CD4-positive, alpha-beta T cell (primary cell): Measurements from ENCODE around the gene ACE. TPM values are rescaled to one million over a fixed set of nuclear protein-coding genes. Genes with fewer than 3 reads are reported as not detected.

Source experiments
- ATAC-seq: fragments of 200-7000 bp; cut with Tn5 transposase; one replicate; pipeline ENCODE4 v1.10.0; 2022; ENCODE audit warnings: mild to moderate bottlenecking; ENCODE audit not compliant: poor library complexity
- CTCF ChIA-PET: fragments of 350-600 bp; sonication (Branson Sonifier 250); formaldehyde crosslinking; loops from one replicate; lab custom pipeline; 2021; ENCODE audit warnings: antibody characterized with exemption, inconsistent platforms; lab: Charles Lee
- POLR2A ChIA-PET: fragments of 350-600 bp; sonication (Branson Sonifier 250); formaldehyde crosslinking; loops from one replicate; lab custom pipeline; 2021; ENCODE audit warnings: antibody characterized with exemption, inconsistent platforms; lab: Charles Lee
- DNase-seq, 14 experiments: peaks; one replicate each; pipeline ENCODE4 v3.0.0-alpha.2; 2013 to 2020; ENCODE audit warnings: mixed read lengths in 2 of 14
- H3K27ac ChIP-seq, 2 donors: one replicate each; pipeline versions ENCODE4 v1.5.1 to v1.7.0; 2013; ENCODE audit warnings: low read length in 2 of 2, low read depth in 1 of 2, mild to moderate bottlenecking in 1 of 2
- H3K27me3 ChIP-seq, 2 experiments: 1 replicate in 1 of 2; 2 replicates in 1 of 2; pipeline versions ENCODE4 v1.6.1 to v1.7.0; 2013; ENCODE audit warnings: low read length in 2 of 2, control low read depth in 1 of 2, mild to moderate bottlenecking in 1 of 2, moderate library complexity in 1 of 2; ENCODE audit not compliant: insufficient read depth in 2 of 2, control insufficient read depth in 1 of 2
- H3K36me3 ChIP-seq: one replicate; pipeline ENCODE4 v1.6.1; 2013; ENCODE audit warnings: low read length, control low read depth; ENCODE audit not compliant: insufficient read depth
- H3K4me1 ChIP-seq: one replicate; pipeline ENCODE4 v1.6.1; 2013; ENCODE audit warnings: low read length, control low read depth; ENCODE audit not compliant: insufficient read depth
- H3K4me3 ChIP-seq: one replicate; pipeline ENCODE4 v1.5.1; 2013; ENCODE audit warnings: mild to moderate bottlenecking, low read length, moderate library complexity
- H3K9me3 ChIP-seq, 2 experiments: 1 replicate in 1 of 2; 2 replicates in 1 of 2; pipeline versions ENCODE4 v1.6.1 to v1.7.0; 2013; ENCODE audit warnings: low read length in 2 of 2, mild to moderate bottlenecking in 2 of 2, control low read depth in 1 of 2, moderate library complexity in 1 of 2; ENCODE audit not compliant: control insufficient read depth in 1 of 2, insufficient read depth in 1 of 2
- H3K27ac Mint-ChIP-seq: one replicate; pipeline ENCODE4 v1.8.0; 2020; ENCODE audit warnings: mixed read lengths
- H3K27me3 Mint-ChIP-seq: one replicate; pipeline ENCODE4 v1.8.0; 2021; ENCODE audit warnings: mixed read lengths
- H3K36me3 Mint-ChIP-seq: one replicate; pipeline ENCODE4 v1.8.0; 2021; ENCODE audit warnings: low read depth, mixed read lengths
- H3K4me1 Mint-ChIP-seq: one replicate; pipeline ENCODE4 v1.8.0; 2021; ENCODE audit warnings: low read depth, mixed read lengths
- H3K4me3 Mint-ChIP-seq: one replicate; pipeline ENCODE4 v1.8.0; 2020; ENCODE audit warnings: mild to moderate bottlenecking, mixed read lengths
- H3K9me3 Mint-ChIP-seq: one replicate; pipeline ENCODE4 v1.8.0; 2020; ENCODE audit warnings: mixed read lengths
- intact Hi-C, 2 experiments: fragments of 100-400 bp; cut with DNase I in 1 of 2; cut with micrococcal nuclease in 1 of 2; formaldehyde crosslinking; loops; one replicate each; pipeline versions ENCODE4 v1.15.1 to v1.9.0; 2023 to 2025; cut with DNase I, micrococcal nuclease
- total RNA-seq, 174 experiments: library from RNA in 2 of 174; stranded (reverse) in 2 of 174; gene quantifications; one replicate each; pipeline ENCODE4 v1.2.3 and lab custom pipeline; 2021 to 2026
- TF ChIP-seq, protein P1 (sequence below): fragments of 200-600 bp; IDR thresholded peaks from one replicate; pipeline ENCODE4 v1.8.0; 2022; ENCODE audit warnings: antibody characterized with exemption, mild to moderate bottlenecking

ACE gene
- total RNA-seq, 2 experiments from 2014 or later = 7.4 to 10.2 TPM

DNA sequence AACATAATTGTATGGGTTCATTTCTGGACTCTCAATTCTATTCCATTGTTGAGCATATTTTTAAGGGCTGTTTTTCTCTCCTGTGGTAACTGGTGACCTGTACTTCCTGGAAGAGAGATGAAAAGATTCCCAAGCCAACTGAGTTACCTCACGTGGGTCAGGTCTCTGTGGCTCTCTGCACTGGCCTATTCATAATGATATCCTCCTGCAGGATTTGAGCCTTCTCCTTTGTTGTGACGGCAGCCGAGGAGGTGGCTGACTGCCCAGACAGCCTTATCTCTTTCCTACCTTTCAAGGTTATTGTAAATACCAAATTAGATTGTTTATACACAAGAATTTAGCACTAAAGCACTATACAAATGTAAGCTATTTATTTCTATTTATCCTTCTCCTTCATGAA, 2.7 kb upstream of the ACE start:
- H3K4me1 ChIP-seq = peaks cover 24% of the 10 kb centered on the region
- no peak overlapping the region for H3K27ac ChIP-seq
- H3K27me3 Mint-ChIP-seq = peaks cover 30% of the 10 kb centered on the region
- H3K4me3 Mint-ChIP-seq = no peak overlapping the region
- ChIA-PET POLR2A (no interaction called here), CTCF (no interaction called here)
- DNase-seq (no peak), ATAC-seq (no peak)
- no peak overlapping the region for H3K27ac Mint-ChIP-seq
- H3K4me1 Mint-ChIP-seq = peaks cover 14% of the 10 kb centered on the region
- peaks cover 10 to 11% of the 10 kb centered on the region in 2 experiments for H3K27me3 ChIP-seq
- intact Hi-C loops = no loop called here
- H3K4me3 ChIP-seq = no peak overlapping the region
- H3K9me3 Mint-ChIP-seq = no peaks in the 10 kb centered on the region
- peaks cover 0 to 5% of the 10 kb centered on the region in 2 experiments for H3K9me3 ChIP-seq
- TF ChIP-seq, protein P1, sequence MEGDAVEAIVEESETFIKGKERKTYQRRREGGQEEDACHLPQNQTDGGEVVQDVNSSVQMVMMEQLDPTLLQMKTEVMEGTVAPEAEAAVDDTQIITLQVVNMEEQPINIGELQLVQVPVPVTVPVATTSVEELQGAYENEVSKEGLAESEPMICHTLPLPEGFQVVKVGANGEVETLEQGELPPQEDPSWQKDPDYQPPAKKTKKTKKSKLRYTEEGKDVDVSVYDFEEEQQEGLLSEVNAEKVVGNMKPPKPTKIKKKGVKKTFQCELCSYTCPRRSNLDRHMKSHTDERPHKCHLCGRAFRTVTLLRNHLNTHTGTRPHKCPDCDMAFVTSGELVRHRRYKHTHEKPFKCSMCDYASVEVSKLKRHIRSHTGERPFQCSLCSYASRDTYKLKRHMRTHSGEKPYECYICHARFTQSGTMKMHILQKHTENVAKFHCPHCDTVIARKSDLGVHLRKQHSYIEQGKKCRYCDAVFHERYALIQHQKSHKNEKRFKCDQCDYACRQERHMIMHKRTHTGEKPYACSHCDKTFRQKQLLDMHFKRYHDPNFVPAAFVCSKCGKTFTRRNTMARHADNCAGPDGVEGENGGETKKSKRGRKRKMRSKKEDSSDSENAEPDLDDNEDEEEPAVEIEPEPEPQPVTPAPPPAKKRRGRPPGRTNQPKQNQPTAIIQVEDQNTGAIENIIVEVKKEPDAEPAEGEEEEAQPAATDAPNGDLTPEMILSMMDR = no peak
- no peaks in the 10 kb centered on the region for H3K36me3 ChIP-seq
- no peaks in the 10 kb centered on the region for H3K36me3 Mint-ChIP-seq

DNA sequence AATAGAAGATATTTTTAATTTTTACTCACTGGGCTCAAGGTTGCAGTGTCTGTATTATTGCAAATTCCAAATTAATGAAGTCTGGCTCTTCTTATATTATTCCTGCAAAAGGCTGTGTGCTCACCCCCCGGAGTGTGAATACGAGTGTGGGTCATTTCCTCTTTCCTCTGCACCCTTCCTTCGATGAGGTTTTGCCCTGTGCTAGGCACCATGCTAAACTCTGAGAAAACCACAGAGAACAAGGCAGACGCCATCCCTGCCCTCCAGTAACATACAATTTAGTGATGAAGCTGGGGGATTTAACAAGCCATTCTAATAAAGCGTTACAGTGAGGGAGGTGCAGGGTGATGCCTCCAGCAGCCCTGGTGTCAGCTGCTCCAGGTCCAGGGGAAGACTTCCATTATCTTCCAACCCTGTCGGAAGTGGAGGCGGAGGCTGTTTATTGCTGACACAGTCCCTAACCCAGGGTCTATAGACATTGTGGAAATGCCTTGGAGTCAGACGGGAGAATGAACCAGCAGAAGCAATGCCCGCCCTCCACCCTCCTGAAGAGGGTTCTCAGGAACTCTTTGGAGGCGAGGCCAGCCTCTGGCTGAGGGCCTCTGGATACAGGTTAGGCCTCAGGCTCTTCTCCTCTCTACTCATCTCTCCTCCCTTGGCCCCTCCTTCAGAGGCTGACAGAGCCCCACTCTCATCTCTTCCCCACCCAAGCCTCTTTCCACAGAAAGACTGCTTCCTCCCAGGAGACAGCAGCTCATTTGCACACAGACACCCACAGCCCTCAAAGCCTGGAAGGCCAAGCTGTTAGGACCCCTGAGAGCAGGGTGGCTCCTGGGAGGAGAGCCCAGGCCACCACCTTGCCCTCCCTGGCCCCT, 2.0 kb upstream of the ACE start:
- TF ChIP-seq, protein P1 = no peak
- H3K4me3 Mint-ChIP-seq = peak overlapping the region; percentile 79
- POLR2A ChIA-PET = no interaction called here
- H3K27ac Mint-ChIP-seq = no peak overlapping the region
- peaks cover 26% of the 10 kb centered on the region for H3K4me1 ChIP-seq
- H3K9me3 Mint-ChIP-seq = no peaks in the 10 kb centered on the region
- no peaks in the 10 kb centered on the region for H3K36me3 Mint-ChIP-seq
- peaks cover 10 to 11% of the 10 kb centered on the region in 2 experiments for H3K27me3 ChIP-seq
- intact Hi-C loops = loop anchor here (5.0 kb wide), 2 partner anchors 33 to 137 kb away; no protein-coding TSS in a partner anchor
- H3K27ac ChIP-seq = no peak overlapping the region
- ATAC-seq = no peak
- peaks cover 35% of the 10 kb centered on the region for H3K27me3 Mint-ChIP-seq
- H3K4me3 ChIP-seq = no peak overlapping the region
- no peak for DNase-seq
- peaks cover 14% of the 10 kb centered on the region for H3K4me1 Mint-ChIP-seq
- CTCF ChIA-PET = no interaction called here
- H3K9me3 ChIP-seq = peaks cover 0 to 5% of the 10 kb centered on the region in 2 experiments
- H3K36me3 ChIP-seq = no peaks in the 10 kb centered on the region

DNA sequence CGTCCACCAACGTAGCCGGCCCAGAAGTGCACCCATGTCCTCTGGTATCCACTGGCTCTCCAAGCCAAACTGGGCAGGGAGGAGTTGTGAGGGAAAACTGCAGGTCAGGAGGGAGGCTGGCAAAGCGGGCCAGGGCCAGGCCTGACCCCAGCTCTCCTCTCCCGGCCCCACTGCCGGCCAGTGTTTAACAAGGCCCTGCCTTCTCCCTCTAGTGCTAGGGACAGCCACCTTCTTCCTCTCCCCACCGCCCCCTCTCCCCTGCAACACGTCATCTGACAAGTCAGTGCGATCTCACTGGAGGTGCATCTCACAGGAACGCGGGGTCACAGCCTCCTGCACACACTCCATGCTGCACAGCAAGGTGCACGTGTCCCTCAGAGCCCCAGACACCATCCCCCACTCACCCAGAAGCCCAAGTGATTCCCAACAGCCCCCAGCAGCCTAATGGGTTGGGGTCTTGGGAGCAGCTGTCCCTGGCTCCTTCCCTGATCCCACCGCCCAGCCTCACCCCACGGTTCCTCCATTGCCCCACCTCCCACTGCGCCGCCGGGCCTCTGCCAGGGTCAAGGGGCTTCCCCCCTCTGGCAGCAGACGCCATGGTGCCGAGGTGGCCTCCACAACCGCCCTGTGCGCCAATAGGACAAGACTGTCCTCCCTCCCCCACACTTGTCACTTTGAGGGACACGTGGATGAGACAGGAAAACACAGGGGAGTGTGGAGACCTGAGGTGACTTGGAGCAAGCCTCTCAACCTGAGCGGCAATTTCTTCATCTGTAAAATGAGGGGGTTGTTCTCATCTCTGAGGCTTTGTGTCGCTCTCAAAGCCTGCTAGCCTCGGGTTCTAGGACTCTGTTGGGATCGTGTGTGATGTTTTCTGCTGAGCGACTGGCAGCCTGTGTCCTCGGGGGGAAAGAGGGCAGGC, 1.1 kb upstream of the ACE start:
- Mint-ChIP-seq H3K27ac (no peak overlapping the region), H3K27me3 (peaks cover 35% of the 10 kb centered on the region), H3K9me3 (no peaks in the 10 kb centered on the region), H3K36me3 (no peaks in the 10 kb centered on the region), H3K4me3 (peak overlapping the region; percentile 79), H3K4me1 (peaks cover 14% of the 10 kb centered on the region)
- ATAC-seq (no peak), DNase-seq (no peak)
- Histone ChIP-seq H3K27ac (no peak overlapping the region), H3K4me3 (no peak overlapping the region), H3K36me3 (no peaks in the 10 kb centered on the region), H3K4me1 (peaks cover 26% of the 10 kb centered on the region), H3K27me3 (peaks cover 10 to 11% of the 10 kb centered on the region in 2 experiments), H3K9me3 (peaks cover 0 to 5% of the 10 kb centered on the region in 2 experiments)
- intact Hi-C loops = loop anchor here (5.0 kb wide), 2 partner anchors 33 to 137 kb away; no protein-coding TSS in a partner anchor
- TF ChIP-seq, protein P1 = no peak
- ChIA-PET POLR2A (interaction anchor here (1.8 to 3.3 kb wide), 3 partner anchors 29 to 48 kb away, joined by 11 to 31 read pairs (median 12); partner anchors contain the start of gene CYB561), CTCF (interaction anchor here (1.9 kb wide), 1 partner anchor 50 kb away, joined by 14 read pairs; no protein-coding TSS in a partner anchor)
